GM12892 (cell line): ENCODE results near the gene RANBP17.

Experiments used
- POLR2A ChIP-seq: IDR thresholded peaks from 2 replicates; pipeline ENCODE4 v1.6.1; 2011; ENCODE audit warnings: low read depth, low read length, control low read depth
- POLR2AphosphoS5 ChIP-seq: IDR thresholded peaks from 2 replicates; pipeline ENCODE4 v1.6.1; 2011; ENCODE audit warnings: low read depth, low read length, control low read depth

- TF ChIP-seq POLR2A (no peak), POLR2AphosphoS5 (no peak)
Observed at GRCh38 chr5:171295299-171295698, 433.5 kb downstream of the RANBP17 start.
